K562 (cell line): ENCODE results near the gene ZIC2.

ENCODE experiments used
- ATF7 ChIP-seq: fragments of 450-650 bp; IDR thresholded peaks from 2 replicates; pipeline ENCODE4 v1.7.1; 2014; ENCODE audit warnings: mild to moderate bottlenecking, moderate library complexity
- BHLHE40 ChIP-seq: IDR thresholded peaks from 2 replicates; pipeline ENCODE4 v1.6.1; 2011; ENCODE audit warnings: low read length, improper control_type of control experiment
- CHD1 ChIP-seq: fragments of 200-600 bp; sonication (generic); IDR thresholded peaks from one replicate; pipeline ENCODE4 v1.6.1; 2012; ENCODE audit warnings: mild to moderate bottlenecking, moderate library complexity, low read length, inconsistent platforms
- EP300 ChIP-seq: IDR thresholded peaks from 2 replicates; pipeline ENCODE4 v1.6.1; 2012; ENCODE audit warnings: low read length, improper control_type of control experiment
- NRF1 ChIP-seq, 2 experiments: fragments of 450-650 bp; IDR thresholded peaks in 1 of 2; conservative IDR thresholded peaks in 1 of 2; 2 replicates each; pipeline ENCODE4 v1.6.1; 2014; ENCODE audit warnings: mild to moderate bottlenecking in 2 of 2
- POLR2AphosphoS5 ChIP-seq: IDR thresholded peaks from 2 replicates; pipeline ENCODE4 v1.6.1; 2011; ENCODE audit warnings: mild to moderate bottlenecking, low read depth, low read length, moderate library complexity; ENCODE audit not compliant: control insufficient read depth, insufficient read depth
- SLC30A9 ChIP-seq: fragments of 250-450 bp; sonication (Bioruptor Pico); IDR thresholded peaks from 2 replicates; pipeline ENCODE4 v1.8.0; 2022; ENCODE audit warnings: mild to moderate bottlenecking, moderate library complexity
- TBP ChIP-seq: optimal IDR thresholded peaks from 2 replicates; pipeline ENCODE3; 2011; ENCODE audit warnings: low read depth, low read length, improper control_type of control experiment
- ZNF24 ChIP-seq: fragments of 450-650 bp; IDR thresholded peaks from 2 replicates; pipeline ENCODE4 v1.6.1; 2016
- TF ChIP-seq, protein P1 (sequence below), 3 experiments: IDR thresholded peaks in 2 of 3; conservative IDR thresholded peaks in 1 of 3; 2 replicates each; pipeline ENCODE4 v1.5.1; 2011 to 2012; ENCODE audit warnings: low read length in 3 of 3, mild to moderate bottlenecking in 3 of 3, control low read depth in 2 of 3, improper control_type of control experiment in 1 of 3, inconsistent platforms in 1 of 3, low read depth in 1 of 3, mixed read lengths in 1 of 3, moderate library complexity in 1 of 3; ENCODE audit not compliant: insufficient read depth in 2 of 3

DNA sequence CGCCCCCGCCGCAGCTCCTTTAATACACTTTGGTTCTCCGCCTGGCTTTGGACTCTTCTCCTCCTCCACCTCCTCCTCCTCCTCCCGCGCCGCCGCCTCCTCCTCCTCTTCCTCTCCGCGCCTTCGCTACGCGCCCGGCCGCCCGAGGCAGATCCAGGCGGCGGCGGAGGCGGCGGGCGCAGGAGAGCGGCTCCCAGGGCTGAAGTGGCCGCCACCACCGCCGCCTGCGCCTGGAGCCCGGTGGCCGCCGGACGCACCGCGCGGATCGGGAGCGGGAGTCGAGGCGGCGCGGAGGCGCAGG is at the start of gene ZIC2:
- TF ChIP-seq, protein P1, sequence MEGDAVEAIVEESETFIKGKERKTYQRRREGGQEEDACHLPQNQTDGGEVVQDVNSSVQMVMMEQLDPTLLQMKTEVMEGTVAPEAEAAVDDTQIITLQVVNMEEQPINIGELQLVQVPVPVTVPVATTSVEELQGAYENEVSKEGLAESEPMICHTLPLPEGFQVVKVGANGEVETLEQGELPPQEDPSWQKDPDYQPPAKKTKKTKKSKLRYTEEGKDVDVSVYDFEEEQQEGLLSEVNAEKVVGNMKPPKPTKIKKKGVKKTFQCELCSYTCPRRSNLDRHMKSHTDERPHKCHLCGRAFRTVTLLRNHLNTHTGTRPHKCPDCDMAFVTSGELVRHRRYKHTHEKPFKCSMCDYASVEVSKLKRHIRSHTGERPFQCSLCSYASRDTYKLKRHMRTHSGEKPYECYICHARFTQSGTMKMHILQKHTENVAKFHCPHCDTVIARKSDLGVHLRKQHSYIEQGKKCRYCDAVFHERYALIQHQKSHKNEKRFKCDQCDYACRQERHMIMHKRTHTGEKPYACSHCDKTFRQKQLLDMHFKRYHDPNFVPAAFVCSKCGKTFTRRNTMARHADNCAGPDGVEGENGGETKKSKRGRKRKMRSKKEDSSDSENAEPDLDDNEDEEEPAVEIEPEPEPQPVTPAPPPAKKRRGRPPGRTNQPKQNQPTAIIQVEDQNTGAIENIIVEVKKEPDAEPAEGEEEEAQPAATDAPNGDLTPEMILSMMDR (IDR thresholded peaks at IDR 0.05 in 2 of 3, conservative IDR thresholded peaks at IDR 0.05 in 1 of 3; ENCODE audit: insufficient read depth in 2 of 3, low read depth in 1 of 3, low read length in 3 of 3), result no peak
- no peak for TF ChIP-seq SLC30A9 (CRISPR knock-in tag)
- no peak for TF ChIP-seq BHLHE40
- TF ChIP-seq ATF7, result no peak
- no peak for TF ChIP-seq EP300
- no peak for TF ChIP-seq CHD1
- TF ChIP-seq ZNF24, result no peak
- no peak for TF ChIP-seq NRF1 (conservative IDR thresholded peaks at IDR 0.05 in 1 of 2, IDR thresholded peaks at IDR 0.05 in 1 of 2)
- TF ChIP-seq TBP, result no peak
- no peak; the same call in 1 of the 2 replicates for TF ChIP-seq POLR2AphosphoS5
